ENCODE results near the gene PPP3CB.

DNA sequence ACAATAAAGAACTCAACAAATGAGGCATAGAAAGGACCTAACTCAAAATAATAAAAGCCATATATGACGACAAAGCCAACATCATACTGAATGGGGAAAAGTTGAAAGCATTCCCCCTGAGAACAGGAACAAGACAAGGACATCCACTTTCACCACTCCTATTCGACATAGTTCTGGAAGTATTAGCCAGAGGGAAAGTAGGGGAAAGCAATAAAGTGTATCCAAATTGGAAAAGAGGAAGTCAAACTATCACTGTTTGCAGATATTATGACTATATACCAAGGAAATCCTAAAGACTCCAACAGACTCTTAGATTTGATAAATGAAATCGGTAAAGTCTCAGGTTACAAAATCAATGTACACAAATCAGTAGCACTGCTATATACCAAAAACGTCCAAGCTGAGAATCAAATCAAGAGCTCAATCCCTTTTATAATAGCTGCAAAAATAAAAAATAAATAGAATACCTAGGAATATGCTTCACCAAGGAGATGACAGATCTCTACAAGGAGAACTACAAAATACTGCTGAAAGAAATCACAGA, 86.8 kb downstream of the PPP3CB start:
- TF ChIP-seq ZBTB21 (tag by site-specific recombination; IDR thresholded peaks at IDR 0.05) = no peak
- no peak for TF ChIP-seq ZNF10 (tag by site-specific recombination; IDR thresholded peaks at IDR 0.05)
- TF ChIP-seq, protein P1, sequence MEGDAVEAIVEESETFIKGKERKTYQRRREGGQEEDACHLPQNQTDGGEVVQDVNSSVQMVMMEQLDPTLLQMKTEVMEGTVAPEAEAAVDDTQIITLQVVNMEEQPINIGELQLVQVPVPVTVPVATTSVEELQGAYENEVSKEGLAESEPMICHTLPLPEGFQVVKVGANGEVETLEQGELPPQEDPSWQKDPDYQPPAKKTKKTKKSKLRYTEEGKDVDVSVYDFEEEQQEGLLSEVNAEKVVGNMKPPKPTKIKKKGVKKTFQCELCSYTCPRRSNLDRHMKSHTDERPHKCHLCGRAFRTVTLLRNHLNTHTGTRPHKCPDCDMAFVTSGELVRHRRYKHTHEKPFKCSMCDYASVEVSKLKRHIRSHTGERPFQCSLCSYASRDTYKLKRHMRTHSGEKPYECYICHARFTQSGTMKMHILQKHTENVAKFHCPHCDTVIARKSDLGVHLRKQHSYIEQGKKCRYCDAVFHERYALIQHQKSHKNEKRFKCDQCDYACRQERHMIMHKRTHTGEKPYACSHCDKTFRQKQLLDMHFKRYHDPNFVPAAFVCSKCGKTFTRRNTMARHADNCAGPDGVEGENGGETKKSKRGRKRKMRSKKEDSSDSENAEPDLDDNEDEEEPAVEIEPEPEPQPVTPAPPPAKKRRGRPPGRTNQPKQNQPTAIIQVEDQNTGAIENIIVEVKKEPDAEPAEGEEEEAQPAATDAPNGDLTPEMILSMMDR (tag by site-specific recombination; IDR thresholded peaks at IDR 0.05) = no peak
- no peak for TF ChIP-seq ZNF404 (tag by site-specific recombination; IDR thresholded peaks at IDR 0.05)
- TF ChIP-seq, protein P2, sequence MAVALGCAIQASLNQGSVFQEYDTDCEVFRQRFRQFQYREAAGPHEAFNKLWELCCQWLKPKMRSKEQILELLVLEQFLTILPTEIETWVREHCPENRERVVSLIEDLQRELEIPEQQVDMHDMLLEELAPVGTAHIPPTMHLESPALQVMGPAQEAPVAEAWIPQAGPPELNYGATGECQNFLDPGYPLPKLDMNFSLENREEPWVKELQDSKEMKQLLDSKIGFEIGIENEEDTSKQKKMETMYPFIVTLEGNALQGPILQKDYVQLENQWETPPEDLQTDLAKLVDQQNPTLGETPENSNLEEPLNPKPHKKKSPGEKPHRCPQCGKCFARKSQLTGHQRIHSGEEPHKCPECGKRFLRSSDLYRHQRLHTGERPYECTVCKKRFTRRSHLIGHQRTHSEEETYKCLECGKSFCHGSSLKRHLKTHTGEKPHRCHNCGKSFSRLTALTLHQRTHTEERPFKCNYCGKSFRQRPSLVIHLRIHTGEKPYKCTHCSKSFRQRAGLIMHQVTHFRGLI (tag by site-specific recombination; IDR thresholded peaks at IDR 0.05) = no peak
- no peak for TF ChIP-seq ZNF112 (tag by site-specific recombination; IDR thresholded peaks at IDR 0.05)
- no peak for TF ChIP-seq ZNF146 (tag by site-specific recombination; IDR thresholded peaks at IDR 0.05)
- TF ChIP-seq ZNF670 (tag by site-specific recombination; IDR thresholded peaks at IDR 0.05; ENCODE audit: low read depth) = no peak
- TF ChIP-seq EGR2 (tag by site-specific recombination; IDR thresholded peaks at IDR 0.05; ENCODE audit: low read depth) = no peak

Data from HEK293 (cell line).